HG03280 (cell line): ENCODE results near the gene GATAD2B.
A peak's percentile ranks its signal among the peaks of the same experiment; 100 is the strongest.
"Not testable (repeated sequence)": the region's sequence is repeated elsewhere in the genome, so short reads cannot be mapped to it uniquely, and the experiment has no call there.

Source experiments
- ATAC-seq: cut with Tn5 transposase; IDR thresholded peaks from one replicate; pipeline ENCODE4 v1.9.1; 2021; ENCODE audit warnings: mild to moderate bottlenecking, moderate library complexity; ENCODE audit not compliant: unreplicated experiment

Gene GATAD2B

GRCh38 chr1:153891042-153891441, 31.7 kb downstream of the GATAD2B start:
- not testable (repeated sequence) for ATAC-seq

GRCh38 chr1:153888533-153888932, 34.2 kb downstream of the GATAD2B start:
- no peak for ATAC-seq

- no peak for ATAC-seq
These were observed 36.6 kb downstream of the GATAD2B start for GRCh38 chr1:153886127-153886526.

GRCh38 chr1:153883223-153883622, 39.5 kb downstream of the GATAD2B start:
- no peak for ATAC-seq

- no peak for ATAC-seq
These were observed 40.4 kb downstream of the GATAD2B start for GRCh38 chr1:153882296-153882912.

GRCh38 chr1:153881751-153882150, 41.0 kb downstream of the GATAD2B start:
- ATAC-seq = no peak

GRCh38 chr1:153880962-153881361, 41.8 kb downstream of the GATAD2B start:
- no peak for ATAC-seq

GRCh38 chr1:153880024-153880423, 42.7 kb downstream of the GATAD2B start:
- ATAC-seq = no peak

- ATAC-seq = no peak
These were observed 45.7 kb downstream of the GATAD2B start for GRCh38 chr1:153877112-153877511.

GRCh38 chr1:153872934-153873333, 49.8 kb downstream of the GATAD2B start:
- ATAC-seq = no peak

GRCh38 chr1:153872331-153872730, 50.4 kb downstream of the GATAD2B start:
- ATAC-seq = no peak

GRCh38 chr1:153869486-153869885, 53.3 kb downstream of the GATAD2B start:
- no peak for ATAC-seq

GRCh38 chr1:153866045-153866850, 56.5 kb downstream of the GATAD2B start:
- peak; percentile 77 for ATAC-seq

- ATAC-seq = no peak
These were observed 62.5 kb downstream of the GATAD2B start for GRCh38 chr1:153860285-153860684.

GRCh38 chr1:153857505-153857904, 65.3 kb downstream of the GATAD2B start:
- ATAC-seq = no peak

- no peak for ATAC-seq
These were observed 66.0 kb downstream of the GATAD2B start for GRCh38 chr1:153856763-153857162.

- ATAC-seq = no peak
These were observed 70.6 kb downstream of the GATAD2B start for GRCh38 chr1:153852170-153852569.

GRCh38 chr1:153849487-153850185, 73.1 kb downstream of the GATAD2B start:
- ATAC-seq = peak; percentile 61

- ATAC-seq = no peak
These were observed 74.0 kb downstream of the GATAD2B start for GRCh38 chr1:153848805-153849204.

- no peak for ATAC-seq
These were observed 77.6 kb downstream of the GATAD2B start for GRCh38 chr1:153845158-153845557.

GRCh38 chr1:153844349-153844748, 78.4 kb downstream of the GATAD2B start:
- ATAC-seq = not testable (repeated sequence)

GRCh38 chr1:153842006-153842471, 80.7 kb downstream of the GATAD2B start:
- ATAC-seq = peak; percentile 82
